Activated naive CD4-positive, alpha-beta T cell (primary cell): ENCODE results near the gene IARS2.
"Not testable (repeated sequence)": the region's sequence is repeated elsewhere in the genome, so short reads cannot be mapped to it uniquely, and the experiment has no call there.

Source experiments
- DNase-seq, 4 experiments: peaks; one replicate each; lab custom pipeline; 2025; lab: John Stamatoyannopoulos, UW

IARS2 gene

GRCh38 chr1:220164517-220164916 is 70.6 kb downstream of the IARS2 start:
- DNase-seq = no peak

GRCh38 chr1:220166853-220167252 is 72.9 kb downstream of the IARS2 start:
- DNase-seq = no peak

- not testable (repeated sequence) for DNase-seq
These were observed 76.0 kb downstream of the IARS2 start for GRCh38 chr1:220169887-220170286.

GRCh38 chr1:220170836-220171526 is 77.0 kb downstream of the IARS2 start:
- DNase-seq = no peak

- DNase-seq = no peak
These were observed 82.6 kb downstream of the IARS2 start for GRCh38 chr1:220176540-220176939.

- no peak for DNase-seq
These were observed 88.2 kb downstream of the IARS2 start for GRCh38 chr1:220182111-220182510.

GRCh38 chr1:220182656-220183055 is 88.7 kb downstream of the IARS2 start:
- no peak for DNase-seq

GRCh38 chr1:220184506-220184905 is 90.6 kb downstream of the IARS2 start:
- DNase-seq = no peak

GRCh38 chr1:220186752-220187151 is 92.8 kb downstream of the IARS2 start:
- DNase-seq = no peak

- DNase-seq = no peak
These were observed 94.6 kb downstream of the IARS2 start for GRCh38 chr1:220188538-220188937.

- DNase-seq = no peak
These were observed 95.9 kb downstream of the IARS2 start for GRCh38 chr1:220189750-220190347.

- no peak for DNase-seq
These were observed 101.8 kb downstream of the IARS2 start for GRCh38 chr1:220195701-220196100.
